HEK293 (cell line): ENCODE data around the gene SH2D4B.

Experiments
- CTCF ChIA-PET: fragments of 350-600 bp; formaldehyde crosslinking; extraction: SDS; loops from one replicate; lab custom pipeline; 2021; ENCODE audit warnings: antibody characterized with exemption; lab: Yijun Ruan, JAX
- POLR2A ChIA-PET: fragments of 300-600 bp; formaldehyde crosslinking; extraction: SDS; loops from one replicate; lab custom pipeline; 2020; ENCODE audit warnings: antibody characterized with exemption, inconsistent platforms; lab: Yijun Ruan, JAX
- H3K27ac ChIP-seq: fragments of 200-500 bp; sonication (Bioruptor generic); 2 replicates; pipeline ENCODE4 v1.5.1; 2014; ENCODE audit warnings: low read depth, low read length, control low read depth, inconsistent platforms; ENCODE audit errors: extremely low read depth
- H3K36me3 ChIP-seq, 2 experiments: fragments of 200-500 bp in 1 of 2; sonication (Bioruptor generic) in 1 of 2; 1 replicate in 1 of 2; 2 replicates in 1 of 2; pipeline ENCODE4 v1.5.1; 2014 to 2017; ENCODE audit warnings: inconsistent platforms in 2 of 2, low read length in 2 of 2; ENCODE audit not compliant: control insufficient read depth in 2 of 2, insufficient read depth in 1 of 2
- H3K4me1 ChIP-seq: fragments of 200-500 bp; sonication (Bioruptor generic); 2 replicates; pipeline ENCODE4 v1.5.1; 2014; ENCODE audit warnings: mild to moderate bottlenecking, low read length, inconsistent platforms; ENCODE audit not compliant: control insufficient read depth, insufficient read depth
- H3K4me3 ChIP-seq: 2 replicates; pipeline ENCODE4 v1.5.1; 2011; ENCODE audit warnings: low read depth, mild to moderate bottlenecking, control low read depth, low read length, moderate library complexity
- H3K9me3 ChIP-seq: fragments of 200-500 bp; sonication (Bioruptor generic); 2 replicates; pipeline ENCODE4 v1.5.1; 2014; ENCODE audit warnings: low read depth, low read length, inconsistent platforms; ENCODE audit not compliant: control insufficient read depth, insufficient read depth
- HOXA7 ChIP-seq: sonication (generic); formaldehyde crosslinking; IDR thresholded peaks from 2 replicates; pipeline ENCODE4 v1.8.1; 2022; ENCODE audit warnings: missing genetic modification reagents, borderline replicate concordance
- KLF8 ChIP-seq: fragments of 450-650 bp; formaldehyde crosslinking; IDR thresholded peaks from 2 replicates; pipeline ENCODE4 v1.5.1; 2016; ENCODE audit warnings: missing biosample characterization, missing genetic modification characterization
- OSR2 ChIP-seq: fragments of 450-650 bp; formaldehyde crosslinking; IDR thresholded peaks from 2 replicates; pipeline ENCODE4 v1.5.1; 2016; ENCODE audit warnings: missing biosample characterization, missing genetic modification characterization
- PBX3 ChIP-seq: sonication (generic); formaldehyde crosslinking; IDR thresholded peaks from 2 replicates; pipeline ENCODE4 v1.8.1; 2022; ENCODE audit warnings: mild to moderate bottlenecking, moderate library complexity, missing genetic modification reagents
- REPIN1 ChIP-seq: fragments of 450-650 bp; formaldehyde crosslinking; IDR thresholded peaks from 2 replicates; pipeline ENCODE4 v1.5.1; 2017; ENCODE audit warnings: missing biosample characterization, missing genetic modification characterization, low read depth
- ZNF114 ChIP-seq: fragments of 450-650 bp; formaldehyde crosslinking; IDR thresholded peaks from 2 replicates; pipeline ENCODE4 v1.5.0; 2017; ENCODE audit warnings: missing biosample characterization, missing genetic modification characterization
- ZNF184 ChIP-seq: fragments of 450-650 bp; IDR thresholded peaks from 2 replicates; pipeline ENCODE4 v1.5.1; 2018; ENCODE audit warnings: missing biosample characterization, mild to moderate bottlenecking, missing genetic modification characterization
- ZNF202 ChIP-seq: fragments of 450-650 bp; formaldehyde crosslinking; IDR thresholded peaks from 2 replicates; pipeline ENCODE4 v1.5.1; 2016; ENCODE audit warnings: missing biosample characterization, missing genetic modification characterization, borderline replicate concordance
- ZNF335 ChIP-seq: fragments of 450-650 bp; formaldehyde crosslinking; conservative IDR thresholded peaks from 2 replicates; pipeline ENCODE4 v1.5.1; 2016; ENCODE audit warnings: missing biosample characterization, missing genetic modification characterization
- ZNF426 ChIP-seq: fragments of 450-650 bp; formaldehyde crosslinking; IDR thresholded peaks from 2 replicates; pipeline ENCODE4 v1.5.1; 2017; ENCODE audit warnings: missing biosample characterization, missing genetic modification characterization, mild to moderate bottlenecking, inconsistent platforms, moderate library complexity
- ZNF529 ChIP-seq: fragments of 450-650 bp; formaldehyde crosslinking; IDR thresholded peaks from 2 replicates; pipeline ENCODE4 v1.5.1; 2017; ENCODE audit warnings: missing genetic modification characterization, missing biosample characterization; ENCODE audit not compliant: insufficient replicate concordance
- ZNF707 ChIP-seq: fragments of 450-650 bp; formaldehyde crosslinking; IDR thresholded peaks from 2 replicates; pipeline ENCODE4 v1.5.1; 2016; ENCODE audit warnings: missing biosample characterization, missing genetic modification characterization
- ZNF777 ChIP-seq: fragments of 450-650 bp; formaldehyde crosslinking; IDR thresholded peaks from 2 replicates; pipeline ENCODE4 v1.5.1; 2017; ENCODE audit warnings: missing biosample characterization, missing genetic modification characterization, borderline replicate concordance
- ZSCAN30 ChIP-seq: fragments of 450-650 bp; IDR thresholded peaks from 2 replicates; pipeline ENCODE4 v1.5.1; 2018; ENCODE audit warnings: missing biosample characterization, mild to moderate bottlenecking, missing genetic modification characterization, moderate library complexity
- TF ChIP-seq, protein P1 (sequence below): fragments of 450-650 bp; formaldehyde crosslinking; IDR thresholded peaks from 2 replicates; pipeline ENCODE4 v1.5.1; 2016; ENCODE audit warnings: missing biosample characterization, missing genetic modification characterization

SH2D4B gene

GRCh38 chr10:80569131-80569895 lies 31.6 kb downstream of the SH2D4B start:
- no peaks in the 10 kb centered on the region for H3K36me3 ChIP-seq
- H3K4me3 ChIP-seq = no peak overlapping the region
- ChIA-PET POLR2A (no interaction called here), CTCF (interaction anchor here (1.2 kb wide), 1 partner anchor 124 kb away, joined by 3 read pairs; no protein-coding TSS in a partner anchor)
- H3K4me1 ChIP-seq = no peaks in the 10 kb centered on the region
- TF ChIP-seq ZSCAN30 (tag by site-specific recombination) (no peak), REPIN1 (tag by site-specific recombination) (no peak), ZNF707 (no peak), ZNF529 (no peak)
- H3K27ac ChIP-seq = no peak overlapping the region
- no peaks in the 10 kb centered on the region for H3K9me3 ChIP-seq

DNA sequence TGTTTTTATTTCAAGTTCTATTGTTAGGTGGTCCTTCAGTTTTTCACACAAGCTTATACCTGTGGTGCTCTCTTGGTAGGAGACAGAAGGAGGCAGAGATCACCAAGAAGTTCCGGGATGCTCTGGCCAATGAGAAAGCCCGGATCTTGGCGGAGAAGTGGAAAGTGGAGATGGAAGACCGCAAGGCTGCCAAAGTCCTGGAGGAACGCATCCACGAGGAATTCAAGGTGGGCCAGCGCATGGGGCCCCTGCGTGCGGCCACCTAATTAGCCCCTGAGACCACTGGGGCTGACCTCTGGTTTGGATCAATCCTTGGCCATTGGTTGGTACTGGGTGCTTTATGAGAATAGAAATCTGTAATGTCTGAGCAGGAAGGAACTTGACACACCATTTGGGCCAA lies 33.6 kb downstream of the SH2D4B start:
- no peak overlapping the region for H3K27ac ChIP-seq
- no peaks in the 10 kb centered on the region for H3K36me3 ChIP-seq
- POLR2A ChIA-PET = no interaction called here
- no peak for TF ChIP-seq REPIN1 (tag by site-specific recombination)
- TF ChIP-seq, protein P1, sequence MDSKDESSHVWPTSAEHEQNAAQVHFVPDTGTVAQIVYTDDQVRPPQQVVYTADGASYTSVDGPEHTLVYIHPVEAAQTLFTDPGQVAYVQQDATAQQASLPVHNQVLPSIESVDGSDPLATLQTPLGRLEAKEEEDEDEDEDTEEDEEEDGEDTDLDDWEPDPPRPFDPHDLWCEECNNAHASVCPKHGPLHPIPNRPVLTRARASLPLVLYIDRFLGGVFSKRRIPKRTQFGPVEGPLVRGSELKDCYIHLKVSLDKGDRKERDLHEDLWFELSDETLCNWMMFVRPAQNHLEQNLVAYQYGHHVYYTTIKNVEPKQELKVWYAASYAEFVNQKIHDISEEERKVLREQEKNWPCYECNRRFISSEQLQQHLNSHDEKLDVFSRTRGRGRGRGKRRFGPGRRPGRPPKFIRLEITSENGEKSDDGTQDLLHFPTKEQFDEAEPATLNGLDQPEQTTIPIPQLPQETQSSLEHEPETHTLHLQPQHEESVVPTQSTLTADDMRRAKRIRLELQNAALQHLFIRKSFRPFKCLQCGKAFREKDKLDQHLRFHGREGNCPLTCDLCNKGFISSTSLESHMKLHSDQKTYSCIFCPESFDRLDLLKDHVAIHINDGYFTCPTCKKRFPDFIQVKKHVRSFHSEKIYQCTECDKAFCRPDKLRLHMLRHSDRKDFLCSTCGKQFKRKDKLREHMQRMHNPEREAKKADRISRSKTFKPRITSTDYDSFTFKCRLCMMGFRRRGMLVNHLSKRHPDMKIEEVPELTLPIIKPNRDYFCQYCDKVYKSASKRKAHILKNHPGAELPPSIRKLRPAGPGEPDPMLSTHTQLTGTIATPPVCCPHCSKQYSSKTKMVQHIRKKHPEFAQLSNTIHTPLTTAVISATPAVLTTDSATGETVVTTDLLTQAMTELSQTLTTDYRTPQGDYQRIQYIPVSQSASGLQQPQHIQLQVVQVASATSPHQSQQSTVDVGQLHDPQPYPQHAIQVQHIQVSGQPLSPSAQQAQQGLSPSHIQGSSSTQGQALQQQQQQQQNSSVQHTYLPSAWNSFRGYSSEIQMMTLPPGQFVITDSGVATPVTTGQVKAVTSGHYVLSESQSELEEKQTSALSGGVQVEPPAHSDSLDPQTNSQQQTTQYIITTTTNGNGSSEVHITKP (tag by site-specific recombination) = no peak
- TF ChIP-seq OSR2 = no peak
- no peak for TF ChIP-seq ZNF114 (tag by site-specific recombination)
- TF ChIP-seq PBX3 (CRISPR knock-in tag) = no peak
- TF ChIP-seq, all 188 proteins: peak for 0
- H3K9me3 ChIP-seq = no peaks in the 10 kb centered on the region
- CTCF ChIA-PET = no interaction called here
- no peak overlapping the region for H3K4me3 ChIP-seq
- no peaks in the 10 kb centered on the region for H3K4me1 ChIP-seq

GRCh38 chr10:80579181-80579763 lies 41.6 kb downstream of the SH2D4B start:
- ChIA-PET POLR2A (no interaction called here), CTCF (no interaction called here)
- no peak overlapping the region for H3K27ac ChIP-seq
- no peaks in the 10 kb centered on the region for H3K9me3 ChIP-seq
- no peaks in the 10 kb centered on the region for H3K36me3 ChIP-seq
- no peaks in the 10 kb centered on the region for H3K4me1 ChIP-seq
- TF ChIP-seq KLF8 (tag by site-specific recombination) (no peak), ZNF707 (no peak), ZNF426 (tag by site-specific recombination) (no peak)
- no peak overlapping the region for H3K4me3 ChIP-seq

GRCh38 chr10:80579849-80580637 lies 42.3 kb downstream of the SH2D4B start:
- no peaks in the 10 kb centered on the region for H3K36me3 ChIP-seq
- ChIA-PET POLR2A (no interaction called here), CTCF (interaction anchor here (0.8 to 0.9 kb wide), 2 partner anchors 16 to 19 kb away, joined by 3 read pairs; no protein-coding TSS in a partner anchor)
- no peaks in the 10 kb centered on the region for H3K9me3 ChIP-seq
- H3K4me1 ChIP-seq = no peaks in the 10 kb centered on the region
- TF ChIP-seq ZNF202 (tag by site-specific recombination) (no peak), OSR2 (no peak), ZNF184 (tag by site-specific recombination) (no peak), ZNF335 (tag by site-specific recombination) (no peak), HOXA7 (CRISPR knock-in tag) (no peak), ZNF777 (no peak)
- H3K4me3 ChIP-seq = no peak overlapping the region
- H3K27ac ChIP-seq = no peak overlapping the region
